Activated T-cell treated with anti-CD3 and anti-CD28 coated beads, Interleukin-2, amount 50 U/mL, for 48 hours (primary cell): Measurements from ENCODE around the gene FPR2.
"Not testable (repeated sequence)": the region's sequence is repeated elsewhere in the genome, so short reads cannot be mapped to it uniquely, and the experiment has no call there.

Experiments used
- DNase-seq, 2 experiments: peaks; one replicate each; pipeline ENCODE4 v3.0.0-alpha.2; 2020

FPR2 gene, protein sequence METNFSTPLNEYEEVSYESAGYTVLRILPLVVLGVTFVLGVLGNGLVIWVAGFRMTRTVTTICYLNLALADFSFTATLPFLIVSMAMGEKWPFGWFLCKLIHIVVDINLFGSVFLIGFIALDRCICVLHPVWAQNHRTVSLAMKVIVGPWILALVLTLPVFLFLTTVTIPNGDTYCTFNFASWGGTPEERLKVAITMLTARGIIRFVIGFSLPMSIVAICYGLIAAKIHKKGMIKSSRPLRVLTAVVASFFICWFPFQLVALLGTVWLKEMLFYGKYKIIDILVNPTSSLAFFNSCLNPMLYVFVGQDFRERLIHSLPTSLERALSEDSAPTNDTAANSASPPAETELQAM

DNA sequence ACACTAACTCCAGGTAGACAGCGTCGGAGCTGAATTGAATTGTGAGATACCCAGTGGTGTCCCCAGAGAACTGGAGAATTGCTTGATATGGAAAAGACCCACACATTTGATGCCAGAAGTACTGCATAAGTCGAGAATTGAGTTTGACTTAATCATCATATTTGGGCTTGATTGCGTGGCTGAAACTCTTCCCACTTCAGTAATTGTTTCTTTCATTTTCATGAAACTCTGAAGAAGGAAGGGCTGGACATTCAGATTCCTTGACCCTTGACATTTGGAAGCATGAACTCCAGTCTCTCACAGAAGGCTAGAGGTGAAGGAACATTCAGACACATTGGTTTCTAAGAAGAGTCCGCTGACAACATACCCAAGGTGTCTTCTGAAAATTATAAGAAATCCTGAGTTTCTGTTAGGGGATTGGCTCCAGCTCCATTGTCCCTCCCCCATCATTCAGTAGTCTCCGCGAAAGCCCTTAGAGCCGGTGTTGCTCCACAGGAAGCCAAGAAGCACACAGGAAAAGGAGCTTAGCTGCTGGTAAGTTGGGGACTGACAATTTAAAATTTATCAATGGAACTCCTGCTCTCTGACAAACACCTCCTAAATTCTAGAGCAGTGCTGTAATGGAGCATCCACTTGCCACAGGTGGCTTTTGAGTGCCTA, at the start of gene FPR2:
TSS of gene FPR2 (plus strand) at position 484 of the 660 bp plus-strand sequence. CDS start 7,479 bp downstream, outside the sequence.
- no peak for DNase-seq

DNA sequence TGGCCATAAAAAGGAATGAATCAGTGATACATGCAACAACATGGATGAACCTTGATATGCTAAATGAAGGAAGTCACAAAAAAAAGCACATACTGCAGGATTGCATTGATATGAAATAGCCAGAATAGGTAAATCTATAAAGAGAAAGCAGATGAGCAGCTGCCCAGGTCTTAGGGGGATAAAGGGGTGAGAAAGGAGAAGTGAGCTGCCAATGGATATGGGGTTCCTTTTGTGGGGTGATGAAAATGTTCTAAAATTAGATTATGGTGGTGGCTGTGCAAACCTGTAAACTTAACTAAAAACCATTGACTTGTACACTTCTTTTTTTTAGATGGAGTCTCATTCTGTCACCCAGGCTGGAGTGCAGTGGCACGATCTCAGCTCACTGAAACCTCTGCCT, 49.3 kb upstream of the FPR2 start:
- no peak for DNase-seq

DNA sequence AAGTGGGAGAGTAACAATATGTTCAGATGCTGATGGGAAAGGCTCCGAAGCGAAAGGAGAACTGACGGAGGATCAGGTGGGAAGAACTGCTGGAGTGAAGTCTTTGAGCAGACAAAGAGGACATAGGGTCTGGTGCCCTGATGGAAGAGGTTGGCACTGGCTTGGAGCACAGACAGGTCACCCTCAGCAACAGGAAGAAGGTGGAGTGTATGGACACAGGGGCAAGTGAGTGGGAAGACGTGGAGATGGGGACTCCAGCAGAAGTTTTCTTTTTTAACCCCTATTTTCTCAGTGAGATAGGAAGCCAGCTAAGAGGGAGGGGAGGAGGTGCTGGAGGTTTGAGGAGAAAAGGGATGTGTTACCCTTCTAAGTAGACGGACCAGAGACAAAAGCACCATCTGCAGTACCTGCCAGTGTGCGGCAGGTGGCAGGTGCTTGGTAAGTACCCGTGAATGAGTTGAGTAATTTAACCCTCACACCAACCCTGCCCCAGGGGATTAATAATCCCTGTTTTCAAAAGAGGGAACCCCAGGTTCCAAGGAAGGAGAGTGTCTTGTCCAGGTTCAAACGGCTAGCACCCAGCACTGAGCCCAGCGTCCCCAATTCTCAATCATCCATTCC, 48.4 kb upstream of the FPR2 start:
- DNase-seq: no peak

DNA sequence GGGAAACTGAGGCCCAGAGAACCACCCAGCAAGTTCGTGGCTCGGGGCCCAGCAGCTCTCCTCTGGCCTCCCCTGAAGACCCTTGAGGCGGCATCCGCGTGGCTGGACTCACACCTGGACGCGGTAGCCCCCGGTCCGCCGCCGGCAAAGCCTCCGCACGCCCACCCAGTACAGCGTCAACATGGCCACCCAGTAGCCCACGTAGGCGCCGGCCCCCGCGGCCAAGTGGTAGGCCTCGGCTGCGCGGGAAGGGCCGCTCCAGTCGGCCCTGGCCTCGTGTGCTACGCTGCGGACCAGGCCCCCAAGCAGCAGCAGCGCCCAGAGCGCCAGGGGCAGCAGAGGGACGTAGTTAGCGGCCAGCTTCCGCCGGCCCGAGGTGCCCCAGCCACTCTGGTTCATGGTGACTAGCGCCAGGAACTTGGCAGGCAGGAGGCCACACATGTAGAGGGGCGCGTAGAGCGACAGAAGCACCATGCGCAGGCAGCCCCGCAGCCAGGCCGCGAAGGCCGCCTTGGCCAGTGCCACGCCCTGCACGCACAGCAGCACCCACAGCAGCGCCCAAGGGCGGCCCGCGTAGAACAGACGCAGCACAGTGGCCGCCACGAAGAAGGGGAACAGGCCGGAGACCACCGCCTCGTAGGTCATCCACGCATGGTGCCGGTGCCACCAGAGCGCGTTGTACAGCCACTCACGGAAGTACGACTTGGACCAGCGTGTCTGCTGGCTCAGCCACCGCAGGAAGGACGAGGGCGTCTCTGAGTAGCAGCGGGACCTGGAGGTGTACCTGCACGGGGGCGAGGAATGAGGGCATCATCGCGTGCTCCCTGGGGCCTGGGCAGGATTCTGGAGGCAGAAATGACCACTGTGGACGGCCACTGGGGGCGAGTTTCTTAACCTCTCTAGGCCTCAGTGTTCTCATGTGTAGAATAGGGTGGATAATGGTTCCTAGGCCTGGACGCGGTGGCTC, 47.4 kb upstream of the FPR2 start:
- no peak for DNase-seq

DNA sequence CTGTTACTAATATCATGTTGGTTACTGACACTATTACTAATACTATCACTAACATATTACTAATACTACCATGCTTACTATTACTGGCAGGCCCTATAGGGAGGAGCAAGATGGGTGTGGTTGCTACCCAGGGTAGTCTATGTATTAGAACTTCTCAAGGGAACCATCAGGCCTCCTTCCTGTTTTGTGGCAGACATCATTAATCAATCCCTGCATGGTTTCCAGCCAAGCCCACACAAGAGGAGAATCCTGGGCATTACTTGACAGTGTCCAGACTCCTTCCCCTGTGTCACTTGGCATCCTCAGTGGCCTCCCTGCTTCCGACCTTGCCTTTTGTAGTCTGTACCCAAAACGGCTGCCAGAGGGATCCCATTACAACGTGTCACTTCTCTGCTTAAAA, 46.1 kb upstream of the FPR2 start:
- no peak for DNase-seq

DNA sequence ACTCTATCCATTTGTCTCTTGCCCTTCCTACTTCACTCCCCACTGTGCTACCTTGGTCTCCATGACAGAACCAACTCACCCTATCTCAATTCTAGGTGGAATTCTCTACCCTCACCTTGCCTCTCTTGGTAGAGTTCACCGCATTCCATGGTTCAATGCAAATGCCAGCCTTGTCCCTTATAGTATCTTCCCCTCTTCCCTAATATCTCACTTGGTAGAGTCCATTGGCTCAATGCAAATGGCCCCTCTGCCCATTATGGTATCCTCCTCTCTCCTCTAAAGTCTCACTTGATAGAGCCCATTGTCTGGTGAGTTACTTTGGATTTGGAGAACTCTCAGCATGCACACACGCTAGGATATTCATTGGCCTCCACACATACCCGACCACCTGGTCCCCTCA, 45.1 kb upstream of the FPR2 start:
- no peak for DNase-seq

DNA sequence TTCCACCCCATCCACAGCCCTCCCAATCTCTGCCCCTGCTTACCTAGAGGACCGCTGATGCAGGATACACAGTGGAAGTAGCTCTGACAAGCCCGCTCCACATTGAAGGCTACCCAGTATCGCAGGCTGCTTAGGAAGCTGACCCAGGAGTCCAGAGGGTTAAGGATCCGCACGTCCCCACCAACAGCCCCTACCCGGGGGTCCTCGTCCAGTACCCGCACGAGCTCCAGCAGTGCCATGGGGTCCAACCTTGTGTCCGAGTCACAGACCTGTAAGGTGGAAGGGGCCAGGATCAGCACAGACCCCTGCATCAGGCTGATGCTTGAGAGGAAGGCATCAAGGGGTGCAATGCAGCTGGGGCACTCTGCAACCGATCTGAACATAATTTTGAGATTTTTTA, 44.1 kb upstream of the FPR2 start:
- no peak for DNase-seq

DNA sequence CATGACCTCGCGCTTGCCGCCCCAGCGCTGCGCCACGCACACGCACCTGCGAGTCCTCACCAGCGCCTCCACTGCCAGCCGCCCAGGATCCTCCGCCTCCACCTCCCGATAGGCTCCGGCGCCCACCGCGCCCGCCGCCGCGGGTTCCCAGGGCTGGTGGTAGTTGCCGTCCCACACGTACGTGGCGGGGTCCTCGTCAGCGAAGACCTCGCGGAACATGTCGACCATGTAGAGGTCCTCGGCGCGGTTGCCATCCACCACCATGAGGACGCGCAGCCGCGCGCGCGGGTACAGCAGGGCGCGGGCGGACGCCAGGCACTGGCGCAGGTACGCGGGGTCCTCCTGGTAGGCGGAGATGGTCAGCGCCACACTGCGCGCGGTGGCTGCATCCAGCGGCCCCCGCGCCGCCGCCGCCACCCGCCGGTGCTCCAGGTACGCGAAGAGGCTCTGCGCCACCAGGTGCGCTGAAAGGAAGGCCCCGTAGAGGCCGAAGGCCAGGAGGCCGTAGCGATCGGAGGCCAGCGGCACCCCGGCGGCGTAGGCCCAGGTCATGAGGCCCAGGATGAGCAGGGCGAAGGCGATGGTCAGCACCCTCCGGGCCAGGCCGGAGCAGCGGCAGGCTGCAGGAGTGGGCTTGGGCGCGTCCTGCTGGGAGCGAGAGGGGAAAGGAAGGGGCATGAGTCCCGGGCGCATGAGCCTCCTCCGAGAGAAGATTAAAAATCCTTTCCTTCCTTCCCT, 41.6 kb upstream of the FPR2 start:
- no peak for DNase-seq

DNA sequence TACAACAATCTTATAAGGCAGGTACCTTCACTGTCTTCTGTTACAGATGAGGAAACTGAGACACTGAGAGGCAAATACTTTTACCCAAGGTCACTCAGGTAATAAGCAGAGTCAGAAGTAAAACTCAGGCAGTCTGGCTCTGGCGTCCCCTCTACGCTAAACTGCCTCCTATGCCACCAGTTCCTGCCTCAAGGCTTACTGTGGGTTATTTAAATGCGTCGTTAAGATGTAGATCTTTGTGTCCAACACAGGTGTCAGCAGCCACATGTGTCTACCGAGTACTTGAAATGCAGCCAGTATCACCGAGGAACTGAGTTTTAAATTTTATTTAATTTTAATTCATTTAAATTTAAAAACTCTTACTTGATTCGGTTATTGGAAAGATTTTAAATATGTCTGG, 39.1 kb upstream of the FPR2 start:
- no peak for DNase-seq

DNA sequence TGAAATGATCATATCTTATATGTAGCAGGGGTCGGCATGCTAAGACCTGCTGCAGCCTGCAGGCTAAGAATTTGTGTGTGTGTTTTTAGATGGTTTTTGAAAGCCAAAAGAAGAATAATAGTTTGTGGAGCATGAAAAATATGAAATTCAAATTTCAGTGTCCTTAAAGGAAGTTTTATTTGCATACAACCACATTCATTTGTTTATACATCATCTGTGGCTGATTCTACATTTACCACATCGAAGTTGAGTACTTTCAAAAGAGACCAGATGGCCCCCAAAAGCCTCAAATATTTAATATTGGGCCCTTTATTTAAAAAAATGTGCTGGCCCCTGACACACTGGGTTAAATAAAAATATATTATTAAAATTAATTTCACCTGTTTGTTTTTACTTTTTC, 38.5 kb upstream of the FPR2 start:
- no peak for DNase-seq

DNA sequence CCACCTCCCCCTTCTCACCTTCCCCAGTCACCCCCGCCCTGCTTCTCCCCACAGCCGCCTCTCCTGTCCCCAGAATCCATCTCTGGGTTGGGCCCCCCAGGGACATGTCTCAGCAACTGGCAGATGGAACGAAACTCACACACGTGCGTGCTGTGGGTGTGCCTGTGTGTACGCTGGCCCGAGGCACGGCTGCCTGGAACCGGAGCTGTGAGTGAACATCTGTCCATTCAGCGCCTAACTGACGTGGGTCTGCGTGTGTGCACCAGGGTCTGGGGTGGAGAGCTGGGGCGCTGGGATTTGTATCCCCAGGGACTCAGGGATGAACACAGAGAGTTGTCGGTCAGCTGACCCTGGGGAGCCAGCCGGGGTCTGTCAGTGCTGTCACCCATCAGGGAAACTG, 36.4 kb upstream of the FPR2 start:
- DNase-seq: no peak

DNA sequence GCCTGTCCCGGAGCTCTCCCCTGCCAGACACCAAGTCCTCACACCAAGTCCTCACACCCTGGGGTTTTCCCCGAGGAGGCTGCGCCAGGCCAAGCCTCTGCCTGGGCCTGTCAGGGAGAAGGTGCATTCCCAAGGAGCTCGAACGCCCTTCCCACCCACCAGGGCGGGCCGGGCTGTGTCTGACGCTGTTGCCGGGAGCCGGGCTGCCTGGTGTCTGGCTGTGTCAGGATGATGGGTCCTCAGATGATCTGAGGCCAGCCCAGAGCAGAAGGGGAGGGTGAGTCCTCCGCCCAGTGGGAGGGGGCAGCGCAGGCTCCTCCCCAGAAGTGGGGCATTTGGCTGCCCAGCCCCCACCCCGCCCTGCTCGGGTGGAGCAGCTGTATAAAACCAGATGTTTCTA, 34.9 kb upstream of the FPR2 start:
- no peak for DNase-seq

DNA sequence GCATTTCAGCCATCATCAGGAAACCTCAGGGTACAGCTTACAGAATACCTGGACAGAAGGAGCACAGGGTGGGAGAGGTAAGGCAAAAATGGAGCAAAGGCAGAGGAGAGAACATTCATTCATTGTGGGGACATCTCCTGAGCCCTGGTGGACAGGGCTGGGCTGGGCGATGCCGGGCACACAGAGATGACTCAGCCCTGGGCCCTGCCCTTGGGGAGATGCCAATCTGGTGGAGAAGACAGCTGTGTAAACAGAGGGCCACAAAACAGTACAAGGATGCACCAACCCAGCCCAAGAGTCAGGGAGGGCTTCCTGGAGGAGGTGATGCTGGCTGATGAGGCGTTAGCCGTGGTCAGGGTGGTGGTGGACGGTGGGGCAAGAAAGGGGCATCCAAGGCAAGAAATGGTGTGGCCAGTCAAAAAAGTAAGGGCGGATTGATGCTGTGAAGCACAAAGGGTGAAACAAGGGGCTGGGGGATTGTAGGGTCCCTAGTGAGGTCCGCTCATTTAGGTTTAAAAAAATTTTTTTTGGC, 33.6 kb upstream of the FPR2 start:
- no peak for DNase-seq

DNA sequence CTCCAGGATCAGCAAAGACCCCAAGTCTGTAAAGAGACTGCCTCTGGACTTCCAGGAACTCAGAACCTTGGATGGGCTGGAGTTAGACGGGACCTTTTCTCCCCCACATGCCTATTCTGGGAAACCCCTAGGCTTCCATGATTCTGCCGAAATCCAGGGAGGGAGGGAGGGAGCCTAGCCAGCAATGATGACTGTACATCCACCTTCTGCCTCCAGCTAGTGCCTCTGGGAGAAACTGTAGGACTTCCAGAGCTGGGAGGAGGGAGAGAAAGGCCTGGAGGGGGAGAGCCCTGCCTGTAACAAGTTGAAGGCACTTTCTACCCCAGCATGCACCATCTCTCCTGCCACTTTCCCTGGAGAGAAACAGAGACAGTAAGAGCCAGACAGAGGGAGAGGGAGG, 31.2 kb upstream of the FPR2 start:
- no peak for DNase-seq

DNA sequence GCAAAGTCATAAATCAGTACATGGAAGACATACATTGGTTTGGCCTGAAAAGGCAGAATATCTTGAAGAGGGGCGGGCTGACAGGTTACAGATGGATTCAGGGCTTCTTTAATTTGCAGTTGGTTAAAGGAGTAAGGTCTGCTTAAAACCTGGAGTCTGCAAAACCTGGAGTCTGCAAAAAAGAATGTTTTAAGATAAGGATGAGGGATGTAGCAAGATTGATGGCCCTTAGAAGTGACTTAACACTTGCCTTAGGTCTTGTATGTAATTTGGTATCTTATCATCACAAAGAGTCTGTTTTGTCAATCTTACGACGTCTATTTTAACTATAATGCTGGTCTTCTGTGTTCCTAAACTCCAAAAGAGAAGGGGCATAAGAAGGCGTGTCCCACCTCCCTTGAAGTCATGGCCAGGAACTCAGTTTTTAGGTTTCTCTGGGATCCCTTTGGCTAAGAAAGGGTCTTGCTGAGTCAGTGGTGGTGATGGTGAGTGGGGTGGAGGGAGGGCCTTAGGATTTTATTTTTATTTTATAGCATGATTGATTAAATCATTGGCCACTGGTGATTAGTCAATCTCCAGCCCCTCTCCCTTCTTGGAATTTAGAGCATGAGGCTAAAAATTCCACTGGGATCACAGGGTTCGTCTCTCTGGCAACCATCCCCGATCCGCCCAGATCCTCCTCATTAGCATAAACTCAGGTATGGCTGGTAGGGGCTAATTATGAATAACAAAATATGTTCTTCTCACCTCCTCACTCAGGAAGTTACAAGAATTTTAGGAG, 27.0 kb upstream of the FPR2 start:
- DNase-seq: no peak

DNA sequence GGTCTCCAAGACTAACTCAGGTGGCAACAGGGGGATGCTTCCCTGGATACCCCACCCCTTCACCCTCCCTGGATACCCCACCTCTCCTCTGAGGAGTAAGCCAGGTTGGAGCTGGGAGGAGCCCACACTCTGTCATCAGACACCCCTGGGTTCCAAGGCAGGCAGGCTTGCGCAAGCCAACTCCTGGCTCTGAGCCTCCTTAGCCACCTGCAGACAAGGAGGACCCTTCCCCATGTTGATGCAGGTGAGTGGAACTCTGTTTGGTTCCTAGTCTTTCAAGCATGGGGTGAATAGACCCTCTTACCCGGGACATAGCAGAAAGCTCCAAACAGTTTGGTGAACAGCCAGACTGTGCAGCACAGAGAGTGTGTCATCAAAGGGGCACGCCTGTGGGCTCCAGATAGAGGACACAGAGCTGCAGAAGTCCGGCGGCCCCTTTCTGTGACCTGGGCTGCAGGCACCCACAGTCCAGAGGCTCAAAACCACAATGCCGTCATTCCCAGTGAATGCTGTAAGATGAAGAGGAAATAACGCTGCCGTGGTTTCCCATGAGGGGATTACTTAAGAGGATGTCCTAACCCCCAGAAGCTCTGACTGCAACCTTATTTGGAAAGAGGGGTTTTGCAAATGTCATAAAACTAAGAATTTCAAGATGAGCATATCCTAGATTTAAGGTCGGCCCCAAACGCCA, 25.1 kb upstream of the FPR2 start:
- no peak for DNase-seq

DNA sequence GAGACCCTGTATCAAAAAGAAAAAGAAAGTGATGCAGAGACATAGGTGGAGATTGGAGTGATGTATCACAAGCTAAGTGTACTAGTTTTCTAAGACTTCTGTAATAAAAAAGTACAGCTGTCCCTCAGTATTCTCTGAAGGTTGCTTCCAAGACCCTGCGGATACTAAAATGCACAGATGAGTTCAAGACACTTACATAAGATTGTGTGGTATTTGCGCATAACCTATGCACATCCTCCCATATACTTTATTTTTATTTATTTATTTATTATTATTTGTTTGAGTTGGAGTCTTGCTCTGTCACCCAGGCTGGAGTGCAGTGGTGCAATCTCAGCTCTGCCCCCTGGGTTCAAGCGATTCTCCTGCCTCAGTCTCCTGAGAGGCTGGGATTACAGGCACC, 23.6 kb upstream of the FPR2 start:
- DNase-seq: no peak

DNA sequence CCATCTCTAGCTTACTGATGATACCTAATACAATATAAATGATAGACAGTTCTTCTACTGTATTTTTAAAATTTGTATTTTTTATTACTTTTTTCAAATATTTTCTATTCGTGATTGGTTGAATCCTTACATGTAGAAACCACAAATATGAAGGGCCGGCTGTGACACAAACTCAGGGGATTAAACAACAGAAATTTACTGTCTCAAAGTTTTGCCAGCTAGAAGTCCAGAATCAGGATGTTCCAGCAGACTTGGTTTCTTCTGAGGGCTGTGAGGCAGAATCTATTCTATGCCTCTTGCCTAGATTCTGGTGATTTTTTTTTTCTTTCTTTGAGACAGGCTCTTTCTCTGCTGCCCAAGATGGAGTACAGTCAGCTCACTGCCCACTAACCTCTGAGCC, 23.1 kb upstream of the FPR2 start:
- DNase-seq: no peak

DNA sequence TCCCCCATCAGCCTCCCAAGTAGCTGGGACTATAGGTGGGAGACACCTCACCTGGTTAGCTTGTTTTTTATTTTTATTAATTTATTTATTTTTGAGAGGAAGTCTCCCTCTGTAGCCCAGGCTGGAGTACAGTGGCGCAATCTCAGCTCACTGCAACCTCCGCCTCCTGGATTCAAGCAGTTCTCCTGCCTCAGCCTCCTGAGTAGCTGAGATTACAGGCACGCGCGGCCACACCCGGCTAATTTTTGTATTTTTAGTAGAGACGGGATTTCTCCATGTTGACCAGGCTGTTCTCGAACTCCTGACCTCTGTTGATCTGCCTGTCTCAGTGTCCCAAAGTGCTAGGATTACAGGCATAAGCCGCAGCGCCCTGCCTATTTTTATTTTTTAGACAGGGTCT, 22.5 kb upstream of the FPR2 start:
- DNase-seq: not testable (repeated sequence)

DNA sequence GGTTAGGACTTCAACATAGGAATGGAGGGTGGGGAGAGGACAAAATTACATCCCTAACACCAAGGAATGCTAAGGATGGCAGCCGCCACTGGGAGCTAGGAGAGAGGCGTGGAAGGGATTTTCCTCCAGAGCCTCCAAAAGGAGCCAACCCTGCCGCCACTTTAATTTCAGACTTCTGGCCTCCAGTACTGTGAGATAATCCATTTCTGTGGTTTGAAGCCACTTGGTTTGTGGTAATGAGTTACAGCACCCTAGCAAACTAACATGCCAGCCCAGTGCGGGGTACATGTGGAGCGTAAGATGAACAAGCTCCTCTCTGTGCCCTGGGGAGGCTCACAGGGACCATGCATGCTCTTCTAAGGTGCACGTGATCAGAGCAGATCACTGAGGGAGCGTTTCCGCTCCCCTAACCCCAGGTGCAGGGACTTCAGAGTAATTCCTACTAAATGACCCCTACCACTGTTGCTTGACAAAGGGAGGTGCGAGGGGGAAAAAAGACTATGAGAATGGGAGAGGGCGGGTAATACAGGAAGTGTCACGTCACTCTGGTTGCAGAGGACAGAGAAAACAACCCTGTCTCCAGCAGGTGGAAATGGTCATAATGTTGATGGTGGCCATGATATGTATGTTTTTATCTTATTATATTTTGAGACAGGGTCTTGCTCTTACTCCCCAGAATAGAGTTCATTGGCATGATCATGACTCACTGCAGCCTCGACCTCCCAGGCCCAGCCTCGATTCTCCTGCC, 21.3 kb upstream of the FPR2 start:
- no peak for DNase-seq
